Nucleus accumbens (tissue), 56 donors: ENCODE measurements around the gene OR4F6.
"Not testable (repeated sequence)": the region's sequence is repeated elsewhere in the genome, so short reads cannot be mapped to it uniquely, and the experiment has no call there.

ENCODE experiments used
- DNase-seq, 56 donors: peaks; one replicate each; lab custom pipeline; 2025; lab: John Stamatoyannopoulos, UW

The OR4F6 gene, protein sequence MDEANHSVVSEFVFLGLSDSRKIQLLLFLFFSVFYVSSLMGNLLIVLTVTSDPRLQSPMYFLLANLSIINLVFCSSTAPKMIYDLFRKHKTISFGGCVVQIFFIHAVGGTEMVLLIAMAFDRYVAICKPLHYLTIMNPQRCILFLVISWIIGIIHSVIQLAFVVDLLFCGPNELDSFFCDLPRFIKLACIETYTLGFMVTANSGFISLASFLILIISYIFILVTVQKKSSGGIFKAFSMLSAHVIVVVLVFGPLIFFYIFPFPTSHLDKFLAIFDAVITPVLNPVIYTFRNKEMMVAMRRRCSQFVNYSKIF

DNA sequence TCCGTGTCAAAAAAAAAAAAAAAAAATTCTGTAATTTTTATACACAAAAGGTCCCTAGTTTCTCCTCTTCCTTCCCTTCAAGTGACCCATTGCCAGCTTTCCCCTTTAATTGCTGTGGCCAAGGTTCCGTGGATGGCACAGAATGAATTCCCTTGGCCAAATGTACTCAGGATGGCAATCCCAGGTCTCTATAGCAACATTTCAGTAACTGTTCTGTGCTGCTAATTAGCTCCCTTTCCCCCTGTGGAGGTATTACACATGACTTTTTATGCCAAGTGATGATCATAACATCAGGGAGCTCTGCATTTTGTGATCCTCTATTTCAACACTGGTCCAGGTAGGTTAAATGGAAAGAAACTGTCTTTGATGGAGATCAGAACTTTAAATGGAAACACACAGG, at the start of gene OR4F6:
TSS of gene OR4F6 (plus strand) at position 301 of the 400 bp plus-strand sequence. CDS start 2,211 bp downstream, outside the sequence.
- no peak for DNase-seq

DNA sequence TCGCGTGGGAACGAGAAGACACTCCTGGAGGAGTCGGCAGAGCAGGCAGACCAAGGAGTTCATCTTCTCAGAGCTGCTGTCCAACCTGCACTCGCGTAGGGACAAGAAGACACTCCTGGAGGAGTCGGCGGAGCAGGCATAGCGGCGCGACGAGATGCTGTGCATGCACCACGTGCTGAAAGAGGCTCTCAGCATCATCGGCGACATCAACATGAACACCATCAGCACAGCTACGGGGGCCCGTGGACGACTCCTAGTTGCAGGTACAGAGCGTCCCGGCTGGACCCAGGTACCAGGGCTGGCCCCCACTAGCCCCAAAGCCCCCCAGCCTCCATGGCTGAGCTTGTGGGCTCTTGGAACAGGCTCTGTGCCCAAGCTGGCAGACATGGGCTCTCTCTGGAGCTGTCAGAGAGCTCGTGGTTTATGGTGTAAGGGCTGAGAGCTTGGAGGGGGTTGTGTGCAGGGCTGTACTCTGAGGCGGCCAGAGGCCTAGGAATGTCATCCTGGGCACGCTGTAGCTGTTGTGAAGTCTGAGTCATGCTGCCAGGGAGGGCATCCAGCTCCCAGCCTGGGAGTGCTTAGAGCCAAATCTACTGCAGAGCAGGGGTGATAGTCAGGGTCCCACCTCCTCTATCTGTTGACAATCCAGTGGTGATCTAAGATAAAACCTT, 38.5 kb upstream of the OR4F6 start:
- DNase-seq = not testable (repeated sequence)

DNA sequence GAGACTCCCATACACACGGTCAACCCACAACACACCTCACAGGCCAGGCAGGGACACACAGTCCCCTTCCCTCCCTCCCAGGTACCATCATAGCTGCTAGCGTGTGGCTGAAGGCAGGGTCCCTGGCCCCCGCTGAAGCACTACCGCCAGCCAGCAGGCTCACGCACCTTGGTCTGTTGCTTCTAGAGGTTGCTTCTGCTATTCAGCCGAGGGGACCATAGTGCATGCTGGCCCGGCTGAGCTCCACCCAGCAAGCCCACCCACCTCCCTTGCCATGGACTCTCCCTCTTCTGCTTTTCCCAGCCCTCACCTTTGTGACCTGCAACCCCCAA, 38.0 kb upstream of the OR4F6 start:
- not testable (repeated sequence) for DNase-seq

DNA sequence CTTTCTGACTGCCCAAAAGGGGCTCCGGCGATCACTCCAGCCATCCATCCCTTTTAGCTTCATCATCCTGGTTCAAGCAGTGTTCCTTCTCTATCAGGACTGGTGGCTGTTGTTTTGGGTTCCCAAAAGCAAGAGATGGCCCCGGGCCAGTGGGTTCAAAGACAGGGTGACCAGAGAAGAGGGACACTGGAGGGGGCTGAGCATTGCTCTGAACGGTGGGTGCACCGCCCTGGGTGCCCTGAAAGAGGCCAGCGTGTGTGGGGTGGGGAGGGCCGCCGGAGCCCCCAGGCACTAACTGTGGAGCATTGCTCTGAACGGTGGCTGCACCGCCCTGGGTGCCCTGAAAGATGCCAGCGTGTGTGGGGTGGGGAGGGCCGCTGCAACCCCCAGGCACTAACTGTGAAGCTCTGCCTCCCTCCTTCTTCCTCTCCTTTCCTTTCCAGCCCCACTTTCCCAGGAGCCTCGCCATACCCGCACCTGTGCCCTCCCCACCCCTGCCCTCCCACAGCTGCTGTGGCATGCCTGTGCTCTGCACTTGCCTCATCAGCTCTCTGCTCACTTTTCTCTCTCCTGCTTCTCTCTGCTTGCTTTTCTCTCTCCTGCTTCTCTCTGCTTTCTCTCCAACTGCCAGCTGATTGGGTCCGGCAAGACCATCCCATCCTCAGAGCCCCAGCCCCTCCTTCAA, 37.4 kb upstream of the OR4F6 start:
- no peak for DNase-seq

DNA sequence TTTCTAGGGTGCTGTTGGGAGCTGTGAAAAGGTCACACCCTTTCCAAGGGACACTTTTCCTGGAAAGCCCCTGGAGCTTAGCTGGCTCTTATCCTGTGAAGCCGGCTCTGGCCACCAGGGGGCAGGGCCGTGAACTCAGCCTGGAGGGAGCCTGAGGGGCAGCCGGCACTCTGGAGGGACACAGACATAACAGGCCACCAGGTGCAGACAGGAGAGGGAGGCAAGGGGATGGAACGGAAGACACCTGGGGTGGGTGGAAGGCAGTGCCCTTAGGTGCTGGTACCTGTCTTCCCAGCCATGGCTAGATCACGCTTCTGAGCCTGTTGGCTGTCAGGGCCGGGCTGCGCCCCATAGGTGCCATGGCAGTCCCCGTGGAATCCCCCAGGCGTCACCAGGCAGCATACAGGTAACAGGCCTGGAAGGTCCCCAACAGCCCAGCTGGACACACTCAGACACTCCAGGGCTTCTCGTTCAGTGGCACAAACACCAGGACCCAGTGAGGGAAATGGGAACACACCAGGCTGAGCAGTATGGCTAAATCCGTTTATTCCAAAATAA, 36.1 kb upstream of the OR4F6 start:
- DNase-seq = not testable (repeated sequence)

DNA sequence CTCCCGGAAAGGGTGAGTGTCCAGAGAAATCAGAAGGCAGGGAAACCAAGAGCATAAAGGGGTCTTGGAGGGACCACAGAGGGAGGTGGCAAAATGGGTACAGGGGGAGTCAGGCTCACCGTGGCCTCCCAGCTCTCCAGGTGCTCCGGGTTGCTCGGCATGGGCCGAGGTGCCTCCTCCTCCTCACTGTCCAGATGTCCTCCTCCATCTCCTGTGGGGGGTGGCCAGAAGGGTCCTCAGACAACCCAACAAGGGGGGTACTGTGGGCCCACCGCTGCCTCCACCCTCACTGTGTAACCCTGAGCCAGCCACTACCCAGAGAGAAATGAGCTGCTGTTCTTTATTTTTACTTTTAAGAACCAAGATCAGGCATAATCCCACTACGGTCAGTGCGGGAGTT, 30.4 kb upstream of the OR4F6 start:
- no peak for DNase-seq

DNA sequence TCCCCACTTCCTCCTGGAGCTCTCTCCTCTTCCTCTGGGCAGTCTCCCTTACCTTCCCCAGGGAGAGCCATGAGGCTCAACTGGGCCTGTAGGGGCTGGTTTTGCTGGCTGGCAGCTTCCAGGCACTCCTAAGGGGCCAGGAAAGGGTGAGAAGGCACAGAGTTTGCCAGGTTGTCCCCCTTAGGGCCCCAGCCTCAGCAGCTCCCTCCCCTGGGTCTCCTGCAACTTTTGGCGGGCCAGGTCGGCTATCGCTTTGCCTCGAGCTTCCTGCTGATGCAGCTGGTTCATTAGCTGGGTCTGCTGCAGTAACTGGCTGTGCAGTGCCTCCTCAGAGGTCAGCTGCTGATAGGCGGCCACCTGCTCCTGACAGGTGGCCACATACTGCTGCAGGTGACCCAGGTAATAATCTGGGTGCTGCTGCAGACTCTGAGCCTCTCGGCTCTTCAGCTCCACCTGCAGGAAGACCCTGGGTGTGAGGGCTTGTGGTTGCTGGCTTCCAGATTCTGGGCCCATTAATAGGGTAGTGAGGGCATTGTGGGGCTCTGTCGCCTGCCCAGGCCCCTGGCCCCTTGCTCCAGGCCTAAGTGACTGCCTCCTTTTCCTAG, 29.7 kb upstream of the OR4F6 start:
- DNase-seq = no peak

DNA sequence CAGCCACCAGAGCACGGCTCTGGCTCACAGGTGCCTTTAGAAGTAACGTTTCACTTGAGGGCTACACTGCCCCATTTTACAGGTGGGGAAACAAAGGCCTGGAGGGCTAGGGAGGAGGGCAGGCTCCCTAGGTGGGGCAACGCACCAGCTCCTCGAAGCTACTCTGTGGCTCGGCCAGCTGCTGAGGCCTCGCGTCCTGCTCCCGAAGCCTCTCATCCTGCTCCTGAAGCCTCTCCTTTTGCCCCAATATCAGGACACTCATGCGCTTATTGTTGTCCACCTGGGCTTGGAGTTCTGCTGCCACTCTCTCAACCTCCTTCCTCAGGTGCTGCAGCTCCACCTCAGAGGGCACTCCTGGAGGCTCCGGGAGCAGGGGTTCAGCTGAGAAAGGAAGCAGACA, 28.2 kb upstream of the OR4F6 start:
- no peak for DNase-seq

DNA sequence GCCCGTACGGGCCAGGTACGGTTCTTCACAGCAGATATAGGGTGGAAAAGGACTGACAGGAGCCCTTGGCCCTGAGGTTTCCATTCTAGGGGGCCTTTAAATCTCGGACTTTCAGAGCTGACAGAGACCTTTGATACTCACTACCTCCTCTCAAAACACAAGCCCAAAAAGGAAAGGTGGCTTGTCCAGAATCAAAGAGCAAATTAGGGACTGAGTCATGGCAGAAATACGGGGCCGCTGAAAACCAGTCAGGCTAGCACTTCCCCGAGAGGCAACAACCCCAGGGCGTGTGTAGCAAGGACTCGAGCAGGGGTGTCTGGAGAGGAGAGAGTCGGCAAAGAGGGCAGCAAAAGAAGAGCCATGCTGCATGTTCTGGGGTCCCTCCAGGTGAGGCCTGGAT, 24.7 kb upstream of the OR4F6 start:
- not testable (repeated sequence) for DNase-seq

DNA sequence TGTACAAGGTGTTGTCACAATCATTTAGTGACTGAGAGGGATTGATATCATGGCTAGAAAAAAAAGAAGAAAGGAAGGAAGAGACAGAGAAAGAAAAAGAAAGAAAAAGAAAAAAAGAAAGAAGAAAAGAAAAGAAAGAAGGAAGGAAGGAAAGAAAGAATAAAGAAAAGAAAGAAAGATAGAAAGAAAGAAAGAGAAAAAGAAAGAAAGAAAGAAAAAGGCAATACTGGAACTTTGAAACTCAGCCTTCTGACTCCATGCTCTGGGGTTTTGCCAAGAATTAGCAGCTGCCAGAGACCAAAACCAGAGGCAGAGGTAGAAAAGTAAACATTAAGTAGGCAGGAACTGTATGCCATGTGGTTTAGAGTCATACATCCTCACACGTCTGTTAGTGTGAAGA, 23.1 kb upstream of the OR4F6 start:
- DNase-seq = not testable (repeated sequence)

DNA sequence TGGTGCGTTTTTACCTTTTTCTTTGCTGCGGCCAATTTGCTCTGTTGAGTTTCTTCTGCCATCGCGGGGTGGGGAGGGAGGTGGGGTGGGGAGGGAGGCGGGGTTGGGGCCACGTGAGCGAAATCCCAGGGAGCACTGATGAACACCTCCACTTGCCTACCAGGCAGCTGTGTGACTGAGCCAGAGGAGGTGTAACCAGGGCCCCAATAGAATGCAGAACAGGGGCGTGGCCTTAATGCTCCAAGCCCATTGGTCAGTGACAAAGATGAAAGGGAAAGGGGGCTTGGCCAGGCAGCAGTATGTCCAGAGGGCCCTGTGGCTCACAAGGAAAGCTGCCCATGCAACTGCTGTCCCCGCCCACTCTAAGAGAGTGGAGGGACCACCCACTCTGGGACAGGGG, 21.4 kb upstream of the OR4F6 start:
- no peak for DNase-seq

DNA sequence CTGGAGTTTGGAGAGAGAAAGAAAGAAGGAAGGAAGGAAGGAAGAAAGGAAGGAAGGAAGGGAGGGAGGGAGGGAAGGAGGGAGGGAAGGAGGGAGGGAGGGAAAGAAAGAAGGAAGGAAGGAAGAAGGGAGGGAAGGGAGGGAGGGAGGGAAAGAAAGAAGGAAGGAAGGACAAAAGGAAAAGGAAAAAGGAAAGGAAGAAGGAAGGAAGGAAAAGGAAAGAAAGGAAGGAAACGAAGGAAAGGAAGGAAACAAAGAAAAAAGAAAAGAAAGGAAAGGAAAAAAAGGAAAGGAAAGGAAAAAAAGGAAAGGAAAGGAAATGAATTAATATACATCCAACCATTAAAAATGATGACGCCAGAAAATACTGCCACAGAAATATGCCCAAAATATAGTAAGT, 18.7 kb upstream of the OR4F6 start:
- DNase-seq = no peak

DNA sequence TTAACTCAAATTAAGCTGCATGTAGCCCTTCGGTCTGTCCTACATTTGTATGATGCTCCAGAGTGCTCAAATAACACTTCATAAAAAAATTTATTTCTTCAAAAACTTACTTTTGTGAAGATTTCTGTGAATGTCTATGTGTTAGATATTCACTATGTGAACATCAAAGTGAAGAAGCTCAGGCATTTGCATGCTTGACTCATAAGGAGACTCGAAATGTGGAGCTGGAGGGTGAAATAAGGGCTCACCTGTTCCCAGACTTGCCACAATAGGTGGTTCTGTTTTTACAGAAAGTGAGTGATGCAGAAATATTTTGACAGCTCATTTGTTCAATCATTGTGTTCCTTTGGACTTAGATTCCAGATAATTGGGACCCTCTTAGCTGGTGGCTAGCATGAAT, 16.9 kb upstream of the OR4F6 start:
- not testable (repeated sequence) for DNase-seq

DNA sequence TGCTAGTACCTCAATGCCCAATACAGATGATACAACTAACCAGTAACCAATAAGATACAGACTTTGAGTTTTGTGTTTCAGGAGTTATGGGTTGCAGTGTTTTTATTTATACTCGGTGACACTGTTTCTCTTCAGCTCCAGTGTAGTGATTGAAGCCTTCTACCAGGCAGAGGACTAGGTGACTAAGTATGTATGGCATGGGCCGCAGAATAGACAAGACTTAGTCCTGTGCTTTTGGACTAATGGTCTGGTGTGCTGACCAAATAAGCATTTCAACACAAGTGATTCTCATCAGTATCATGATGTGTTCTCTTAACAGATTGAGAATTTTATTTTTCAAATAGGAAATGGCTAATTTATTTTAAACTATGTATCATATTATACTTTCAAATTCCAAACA, 15.3 kb upstream of the OR4F6 start:
- not testable (repeated sequence) for DNase-seq

DNA sequence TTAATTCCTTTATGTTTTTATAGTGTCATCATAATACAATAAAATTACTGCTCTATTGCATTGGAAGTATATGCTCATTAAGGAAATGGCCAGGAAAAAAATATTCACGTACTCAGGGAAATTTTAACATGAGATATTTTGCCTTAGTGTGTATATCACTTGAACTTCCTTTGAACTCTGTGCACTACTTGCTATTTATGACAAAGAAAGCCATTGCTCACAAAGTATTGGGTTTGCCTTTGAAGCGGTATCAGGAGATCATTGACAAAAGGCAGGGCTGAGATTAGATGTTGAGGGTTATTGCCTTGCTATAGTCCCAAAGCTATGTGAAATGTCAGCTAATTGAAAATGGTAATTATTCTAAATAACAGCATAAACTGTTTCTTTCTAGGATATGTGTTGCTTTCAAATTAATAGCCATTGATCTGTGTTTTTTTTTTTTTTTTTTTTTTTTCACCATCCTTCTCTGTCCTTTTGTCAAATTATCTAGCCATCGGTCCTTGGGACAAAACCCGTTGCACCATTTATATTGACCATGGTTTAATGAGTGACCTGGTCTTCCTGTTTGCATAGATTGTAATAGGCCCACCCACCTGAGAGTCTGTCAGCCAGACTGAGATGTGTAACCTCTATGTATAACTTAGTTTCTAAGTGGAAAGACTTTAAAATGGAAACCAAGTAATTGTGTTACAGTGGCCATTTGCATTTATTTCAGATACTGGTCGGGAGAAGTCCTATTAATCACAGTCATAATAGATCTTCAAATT, 14.6 kb upstream of the OR4F6 start:
- not testable (repeated sequence) for DNase-seq

DNA sequence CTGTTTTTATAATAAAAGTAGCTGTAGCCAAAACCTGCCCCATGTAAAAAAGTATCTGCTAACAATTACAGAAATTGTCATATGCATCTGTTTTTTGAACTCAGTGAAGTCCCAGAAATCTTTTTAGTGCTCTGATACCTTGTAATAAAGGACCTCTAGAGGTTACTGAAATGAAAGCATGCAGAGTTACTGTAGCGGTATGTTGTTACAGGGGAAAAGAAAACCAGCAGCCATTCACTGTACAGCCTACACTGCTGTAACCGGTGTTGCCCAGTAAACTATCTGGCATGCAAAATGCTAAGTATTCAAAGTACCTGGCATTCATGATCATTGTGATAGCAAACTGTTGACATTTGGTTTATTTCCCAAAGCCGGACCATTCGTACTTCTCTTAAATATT, 12.6 kb upstream of the OR4F6 start:
- DNase-seq = not testable (repeated sequence)

DNA sequence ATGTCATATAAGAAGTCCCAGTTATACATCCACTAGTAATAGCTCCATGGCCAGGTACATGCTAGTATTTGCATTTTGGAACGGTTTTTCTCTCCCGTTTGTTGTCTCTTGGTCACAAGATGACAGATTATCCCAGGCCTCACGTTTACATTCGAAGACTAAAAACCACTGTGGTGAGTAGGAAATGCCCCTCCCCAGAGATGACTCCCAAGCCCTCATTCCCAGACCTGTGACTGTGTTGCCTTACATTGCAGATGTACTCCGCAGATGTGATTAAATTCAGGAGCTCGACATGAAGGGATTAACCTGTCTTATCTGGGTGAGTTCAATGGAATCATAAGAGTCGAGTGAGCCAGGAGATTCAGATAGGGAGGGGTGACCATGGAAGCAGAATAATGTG, 9.3 kb upstream of the OR4F6 start:
- not testable (repeated sequence) for DNase-seq

DNA sequence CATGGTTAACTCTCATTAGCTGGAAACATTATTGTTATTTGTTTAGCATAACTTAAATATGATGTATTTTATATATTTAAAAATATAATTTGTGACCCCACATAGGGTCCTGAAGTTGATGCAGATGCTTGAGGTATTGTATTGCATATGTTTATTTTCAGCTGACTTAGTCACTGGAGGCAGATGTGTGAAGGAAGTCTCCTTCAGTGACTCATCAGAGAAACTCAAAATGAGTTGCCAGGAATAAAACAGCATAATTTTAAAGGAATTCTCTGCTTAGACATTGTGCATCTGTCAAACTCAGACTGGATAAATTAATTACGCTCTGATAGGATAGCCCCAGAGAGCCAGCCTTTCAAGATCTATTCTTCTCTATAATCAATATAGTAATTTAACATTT, 7.9 kb upstream of the OR4F6 start:
- DNase-seq = no peak

DNA sequence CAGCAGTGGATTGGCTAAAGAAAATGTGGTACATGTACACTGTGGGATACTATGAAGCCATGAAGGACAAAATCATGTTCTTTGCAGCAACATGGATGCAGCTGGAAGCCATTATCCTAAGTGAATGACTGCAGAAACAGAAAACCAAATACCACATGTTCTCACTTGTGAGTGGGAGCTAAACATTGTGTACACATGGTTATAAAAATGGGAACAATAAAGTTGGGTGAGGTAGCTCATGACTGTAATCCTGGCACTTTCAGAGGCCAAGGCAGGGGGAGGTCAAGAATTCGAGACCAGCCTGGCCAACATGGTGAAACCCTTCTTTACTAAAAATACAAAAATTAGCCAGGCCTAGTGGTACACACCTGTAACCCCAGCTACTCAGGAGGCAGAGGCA, 3.6 kb upstream of the OR4F6 start:
- no peak for DNase-seq

DNA sequence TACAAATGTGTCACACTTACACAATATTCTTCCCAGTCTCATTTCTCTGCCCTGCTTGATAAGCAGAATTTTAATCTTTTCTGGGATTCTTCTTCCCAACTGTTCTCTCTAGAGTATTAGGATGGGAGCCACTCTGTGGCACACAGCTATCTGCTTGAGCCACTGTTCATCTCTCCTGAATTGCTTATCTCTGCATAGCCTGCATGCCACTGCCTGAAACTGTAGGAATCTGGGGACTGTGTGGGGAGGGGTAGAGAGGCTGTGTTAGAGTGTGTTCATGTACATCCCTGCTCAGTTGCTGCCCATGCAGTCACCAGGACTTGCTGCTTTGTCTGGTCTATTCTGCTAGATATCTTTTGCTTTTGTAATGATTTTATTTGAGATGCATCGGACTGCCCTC, 2.3 kb upstream of the OR4F6 start:
- no peak for DNase-seq
